ENCODE measurements around the gene UBR1. TPM values are rescaled to one million over a fixed set of nuclear protein-coding genes. Genes with fewer than 3 reads are reported as not detected.

UBR1 gene
- total RNA-seq, 1 donor from 2014 or later: 16.9 TPM

GRCh38 chr15:43105077-43105736 lies 631 bp downstream of the UBR1 start:
- H3K4me3 ChIP-seq (ENCODE audit: low read depth, low read length): peak overlapping the region; percentile 84
- no peaks in the 10 kb centered on the region for H3K27me3 ChIP-seq (ENCODE audit: control insufficient read depth, insufficient read depth, low read length)
- no peak for TF ChIP-seq CTCF (IDR thresholded peaks at IDR 0.05; ENCODE audit: insufficient read depth, low read length, poor library complexity, severe bottlenecking)
- no peak for DNase-seq (ENCODE audit: low read depth)
- peaks cover 2% of the 10 kb centered on the region for H3K36me3 ChIP-seq (ENCODE audit: control insufficient read depth, insufficient read depth, low read length)

GRCh38 chr15:43104426-43104825 lies 1.4 kb downstream of the UBR1 start:
- H3K4me3 ChIP-seq (ENCODE audit: low read depth, low read length): no peak overlapping the region
- DNase-seq (ENCODE audit: low read depth): no peak
- TF ChIP-seq CTCF (IDR thresholded peaks at IDR 0.05; ENCODE audit: insufficient read depth, low read length, poor library complexity, severe bottlenecking): no peak

DNA sequence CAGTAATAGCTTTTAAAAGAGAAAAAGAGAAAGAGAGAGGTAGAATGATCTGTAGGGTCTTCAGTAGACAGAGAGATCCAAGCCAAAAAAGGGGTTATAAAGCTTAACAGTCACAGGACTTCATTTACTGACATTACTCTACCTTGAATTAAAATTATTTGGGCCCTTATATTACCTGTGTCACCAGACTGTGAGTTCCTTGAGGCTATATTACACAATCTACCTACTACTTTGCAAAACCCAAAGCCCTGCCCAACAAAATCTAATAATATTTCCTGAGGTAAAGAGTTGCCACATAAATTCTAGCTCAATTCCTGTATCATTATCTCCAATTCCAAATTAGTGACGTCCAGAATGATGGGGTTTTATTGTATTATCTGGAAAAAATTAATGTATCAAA lies 1.9 kb downstream of the UBR1 start:
- no peak for TF ChIP-seq CTCF (IDR thresholded peaks at IDR 0.05; ENCODE audit: insufficient read depth, low read length, poor library complexity, severe bottlenecking)
- no peak for DNase-seq (ENCODE audit: low read depth)
- Histone ChIP-seq H3K36me3 (ENCODE audit: control insufficient read depth, insufficient read depth, low read length) (peaks cover 2% of the 10 kb centered on the region), H3K4me3 (ENCODE audit: low read depth, low read length) (no peak overlapping the region), H3K27me3 (ENCODE audit: control insufficient read depth, insufficient read depth, low read length) (no peaks in the 10 kb centered on the region)

More at GRCh38 chr15:43104426-43104825, 1.4 kb downstream of the UBR1 start:
- Histone ChIP-seq H3K36me3 (ENCODE audit: control insufficient read depth, insufficient read depth, low read length) (peaks cover 2% of the 10 kb centered on the region), H3K27me3 (ENCODE audit: control insufficient read depth, insufficient read depth, low read length) (no peaks in the 10 kb centered on the region)

DNA sequence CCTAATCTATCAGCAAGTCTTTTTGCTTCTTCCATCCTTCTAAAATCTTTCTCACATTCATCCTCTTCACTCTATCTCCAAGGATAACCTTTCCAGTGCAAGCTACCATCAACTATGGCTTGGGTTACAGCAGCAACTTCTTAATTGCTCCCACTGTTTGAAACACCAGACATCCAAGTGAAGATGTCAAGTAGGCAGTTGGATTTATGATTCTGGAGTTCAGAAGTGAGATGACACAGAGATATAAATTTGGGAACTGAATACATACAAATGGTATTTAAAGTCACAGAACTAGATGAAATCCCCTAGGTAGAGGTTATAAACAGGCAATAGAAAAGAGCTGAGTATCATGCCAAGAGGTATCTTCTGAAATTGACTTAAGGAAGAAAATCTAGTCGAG lies 3.7 kb downstream of the UBR1 start:
- no peak for DNase-seq (ENCODE audit: low read depth)
- no peak for TF ChIP-seq CTCF (IDR thresholded peaks at IDR 0.05; ENCODE audit: insufficient read depth, low read length, poor library complexity, severe bottlenecking)
- Histone ChIP-seq H3K36me3 (ENCODE audit: control insufficient read depth, insufficient read depth, low read length) (peaks cover 2% of the 10 kb centered on the region), H3K4me3 (ENCODE audit: low read depth, low read length) (no peak overlapping the region), H3K27me3 (ENCODE audit: control insufficient read depth, insufficient read depth, low read length) (no peaks in the 10 kb centered on the region)

GRCh38 chr15:43100971-43101370 lies 4.9 kb downstream of the UBR1 start:
- TF ChIP-seq CTCF (IDR thresholded peaks at IDR 0.05; ENCODE audit: insufficient read depth, low read length, poor library complexity, severe bottlenecking): no peak
- Histone ChIP-seq H3K4me3 (ENCODE audit: low read depth, low read length) (no peak overlapping the region), H3K36me3 (ENCODE audit: control insufficient read depth, insufficient read depth, low read length) (peaks cover 2% of the 10 kb centered on the region), H3K27me3 (ENCODE audit: control insufficient read depth, insufficient read depth, low read length) (no peaks in the 10 kb centered on the region)
- DNase-seq (ENCODE audit: low read depth): no peak

Measured in kidney epithelial cell (primary cell).